Activated CD4-positive, alpha-beta T cell treated with anti-CD3 and anti-CD28 coated beads, Interleukin-2, amount 50 U/mL, for 16 hours (primary cell): Measurements from ENCODE around the gene BRD7.

Source experiments
- DNase-seq: peaks from one replicate; pipeline ENCODE4 v3.0.0-alpha.2; 2020

The BRD7 gene

DNA sequence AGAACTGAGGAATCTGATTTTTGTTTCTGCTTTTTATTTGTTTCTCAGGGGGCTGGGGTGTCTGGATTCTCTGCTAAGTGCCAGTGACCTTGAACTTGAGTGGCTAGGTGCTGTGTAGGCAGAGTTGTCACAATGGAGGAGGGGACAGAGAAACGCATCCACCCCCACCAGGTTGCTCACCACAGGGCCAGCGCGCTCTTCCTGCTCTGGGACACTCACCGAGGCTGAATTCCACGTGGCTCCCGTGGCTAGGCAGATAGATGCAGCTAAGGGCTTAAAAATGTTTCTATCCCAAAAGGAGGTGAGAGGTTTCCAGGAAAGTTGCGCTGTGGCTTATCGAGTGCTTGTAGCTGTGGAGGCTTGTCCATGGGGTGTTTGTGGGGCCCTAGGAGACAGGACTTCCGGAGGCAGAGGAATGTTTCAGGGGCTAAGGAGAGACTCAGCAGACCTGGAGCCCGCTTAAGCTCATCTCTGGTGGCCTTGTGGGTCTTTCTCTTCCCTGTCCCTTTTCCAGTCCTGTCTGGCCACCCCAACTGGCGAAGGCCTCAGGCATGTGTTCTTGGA lies 65.7 kb downstream of the BRD7 start:
- DNase-seq: no peak

DNA sequence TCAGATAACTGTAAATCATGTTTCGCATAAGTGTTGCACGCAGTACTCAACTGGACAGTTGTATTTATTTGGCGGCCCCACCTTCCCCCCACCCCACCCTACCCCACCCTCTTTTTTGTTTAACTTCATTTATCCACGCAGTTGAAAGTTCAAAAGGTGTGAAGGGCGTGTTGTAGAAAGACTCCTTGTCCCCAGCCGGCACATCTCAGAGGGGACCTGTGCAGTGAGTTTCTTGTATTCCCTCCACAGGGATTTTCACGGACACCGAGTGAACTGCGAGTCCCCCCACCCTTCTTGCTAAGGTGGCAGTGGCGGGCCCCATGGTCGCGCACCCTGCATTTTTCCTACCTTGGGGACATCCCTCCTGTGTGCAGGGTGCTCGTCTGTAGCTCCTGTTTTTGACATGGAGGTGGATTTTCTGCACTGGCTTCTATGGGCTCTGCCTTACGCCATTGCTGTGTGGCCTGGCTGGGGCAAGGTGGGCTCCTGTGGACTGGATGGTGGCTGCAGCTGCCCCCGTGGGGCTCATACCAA lies 66.2 kb downstream of the BRD7 start:
- DNase-seq: no peak

DNA sequence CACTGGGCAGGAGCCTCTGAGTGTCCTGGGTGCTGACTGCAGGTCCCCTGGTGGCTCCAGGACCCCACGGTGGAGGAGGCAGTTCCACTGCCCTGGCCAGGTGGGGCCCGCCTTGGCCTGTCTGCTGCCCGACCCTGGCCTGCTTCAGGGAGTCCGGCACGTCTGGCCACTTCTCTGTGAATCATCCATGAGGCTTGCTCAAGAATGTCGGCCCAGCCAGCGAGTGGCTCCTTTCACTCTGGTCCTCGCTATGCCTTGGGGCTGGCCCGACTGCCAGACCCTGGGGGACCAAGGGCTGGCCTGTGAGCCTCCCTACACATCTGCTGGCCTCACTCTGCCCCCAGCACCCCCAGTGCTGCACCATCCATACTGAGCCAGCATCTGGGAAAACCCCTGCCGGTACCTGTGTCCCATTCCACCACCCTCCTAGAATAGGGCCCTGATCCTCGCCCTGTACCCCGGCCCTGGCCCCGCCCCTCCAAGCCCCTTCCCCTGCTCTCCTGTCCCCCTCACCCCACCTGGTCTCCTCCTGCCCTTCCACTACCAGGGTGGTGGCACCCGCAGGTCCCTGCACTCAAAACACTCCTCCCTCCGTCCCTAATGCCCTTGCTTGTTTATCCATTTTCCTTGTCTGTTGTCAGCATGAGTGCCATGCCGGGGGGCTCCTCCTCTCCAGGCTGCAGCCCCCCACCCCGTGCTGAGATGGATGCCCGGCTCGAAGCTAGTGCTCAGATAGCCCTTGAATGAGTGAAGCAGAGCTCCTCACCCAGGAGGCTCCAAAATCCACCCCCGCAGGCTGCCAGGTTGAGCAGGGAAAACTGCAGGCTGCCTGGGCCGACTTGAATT lies 66.9 kb downstream of the BRD7 start:
- no peak for DNase-seq

DNA sequence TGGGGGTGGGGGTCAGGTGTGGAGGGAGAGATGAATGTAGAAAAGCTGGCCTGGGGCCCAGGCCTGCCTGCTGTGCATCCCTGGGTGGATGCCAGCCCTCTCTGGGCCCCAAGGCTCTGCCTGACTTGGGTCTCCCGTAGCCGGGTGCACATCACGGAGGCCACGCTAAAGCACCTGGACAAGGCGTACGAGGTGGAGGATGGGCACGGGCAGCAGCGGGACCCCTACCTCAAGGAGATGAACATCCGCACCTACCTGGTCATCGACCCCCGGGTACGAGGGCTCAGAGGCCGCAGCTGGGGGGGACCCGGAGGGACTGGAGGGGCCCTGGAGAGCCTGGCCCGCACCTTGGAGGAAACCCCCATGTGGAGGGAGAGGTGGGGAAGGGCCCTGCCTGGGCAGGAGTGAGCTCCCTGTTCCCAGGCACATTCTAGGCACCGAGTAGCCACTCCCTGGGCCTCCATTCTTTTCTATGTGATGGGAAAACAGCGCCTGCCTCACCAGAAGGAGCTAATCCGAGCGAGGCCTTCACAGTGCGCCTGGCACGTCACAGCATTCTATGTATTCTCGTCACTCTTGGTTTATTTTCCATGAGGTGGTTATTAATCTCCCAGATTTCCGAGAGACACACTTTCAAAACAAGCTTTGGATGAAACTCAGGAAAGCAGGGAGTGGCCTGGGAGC lies 67.7 kb downstream of the BRD7 start:
- no peak for DNase-seq

DNA sequence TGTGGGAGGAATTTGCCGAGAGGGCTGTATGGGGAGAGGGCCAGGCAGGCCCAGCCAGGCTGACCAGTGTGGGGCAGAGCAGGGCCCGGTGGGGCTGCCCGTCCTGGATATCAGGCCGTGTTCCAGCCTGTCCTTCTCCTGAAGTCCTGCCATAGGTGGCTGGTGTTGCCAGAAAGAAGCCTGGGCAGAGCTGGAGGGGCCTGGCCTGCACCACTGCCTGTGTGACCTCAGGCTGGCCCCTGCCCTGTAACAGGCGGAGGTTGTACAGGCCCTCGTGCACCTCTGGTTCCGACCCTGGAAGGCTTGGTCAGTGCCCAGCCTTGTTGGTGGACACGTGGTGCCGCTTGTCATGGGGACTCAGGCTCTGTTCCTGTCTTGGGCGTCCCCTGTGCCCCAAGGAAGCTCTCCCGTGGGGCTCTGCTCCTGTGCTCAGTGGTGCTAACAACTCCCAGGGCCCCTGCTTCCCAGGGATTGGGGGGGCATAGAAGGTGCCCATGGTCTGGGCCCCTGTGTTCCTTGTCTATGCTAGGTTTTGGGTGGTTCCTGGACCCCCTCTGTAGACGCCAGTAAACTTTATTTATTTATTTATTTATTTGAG lies 69.2 kb downstream of the BRD7 start:
- DNase-seq: no peak

DNA sequence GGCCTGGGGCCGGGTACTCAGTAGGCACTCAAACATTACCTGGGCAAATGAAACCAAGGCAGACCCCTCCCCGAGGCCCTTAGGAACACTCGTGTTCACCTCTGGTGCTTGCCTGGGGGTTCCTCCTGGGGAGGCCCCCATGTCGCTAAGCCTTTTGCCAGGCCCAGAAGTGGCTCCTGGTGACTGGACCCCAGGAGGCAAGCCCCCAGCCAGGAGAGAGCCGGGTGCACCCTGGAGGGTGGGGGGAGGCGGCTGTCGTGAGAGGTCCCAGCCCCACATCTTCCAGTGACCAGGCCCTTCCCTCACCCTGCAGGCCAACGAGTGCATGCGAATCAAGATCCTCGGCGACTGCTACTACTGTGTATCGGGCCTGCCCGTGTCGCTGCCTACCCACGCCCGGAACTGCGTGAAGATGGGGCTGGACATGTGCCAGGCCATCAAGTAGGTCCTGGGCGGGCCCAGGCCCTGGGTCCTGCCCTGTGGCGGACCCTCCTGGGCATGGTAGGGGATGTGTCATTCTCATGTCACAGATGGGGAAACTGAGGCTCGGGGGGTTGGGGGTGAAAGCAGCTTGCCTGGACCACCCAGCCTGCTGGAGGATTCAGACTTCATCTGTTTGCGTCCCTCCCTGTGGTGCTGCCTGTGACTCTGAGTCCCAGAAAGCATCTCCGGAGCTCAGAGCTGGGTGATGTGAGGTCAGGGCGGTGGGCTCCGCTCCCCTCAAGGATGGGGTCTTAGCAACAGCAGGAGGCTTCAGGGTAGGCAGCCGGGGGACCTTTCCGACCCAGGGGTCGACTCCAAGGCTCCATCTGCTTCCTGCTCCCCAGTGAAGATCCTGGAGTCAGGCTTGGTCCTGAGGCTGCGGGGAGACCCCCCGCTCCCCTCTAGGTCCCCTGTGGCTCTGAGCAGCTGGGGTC lies 69.9 kb downstream of the BRD7 start:
- DNase-seq: no peak

DNA sequence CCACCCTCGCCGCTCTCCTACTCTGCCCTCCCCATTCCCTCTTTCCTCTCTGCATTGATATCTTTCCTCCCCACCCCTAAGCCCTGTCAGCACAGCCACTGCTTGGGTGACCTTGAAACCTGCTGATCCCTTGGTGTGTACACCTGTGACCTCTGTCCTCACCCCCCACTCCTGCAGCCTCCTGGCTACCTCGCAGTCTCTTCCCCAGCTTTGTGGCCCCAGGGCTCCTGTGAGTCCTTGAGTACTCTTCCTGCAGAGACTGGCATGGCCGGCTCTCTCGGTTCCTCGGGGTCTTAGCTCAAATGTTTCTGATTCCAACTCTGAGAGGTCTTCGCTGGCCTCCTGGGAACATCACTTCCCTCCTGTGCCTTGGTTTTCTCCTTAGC lies 70.7 kb downstream of the BRD7 start:
- no peak for DNase-seq

DNA sequence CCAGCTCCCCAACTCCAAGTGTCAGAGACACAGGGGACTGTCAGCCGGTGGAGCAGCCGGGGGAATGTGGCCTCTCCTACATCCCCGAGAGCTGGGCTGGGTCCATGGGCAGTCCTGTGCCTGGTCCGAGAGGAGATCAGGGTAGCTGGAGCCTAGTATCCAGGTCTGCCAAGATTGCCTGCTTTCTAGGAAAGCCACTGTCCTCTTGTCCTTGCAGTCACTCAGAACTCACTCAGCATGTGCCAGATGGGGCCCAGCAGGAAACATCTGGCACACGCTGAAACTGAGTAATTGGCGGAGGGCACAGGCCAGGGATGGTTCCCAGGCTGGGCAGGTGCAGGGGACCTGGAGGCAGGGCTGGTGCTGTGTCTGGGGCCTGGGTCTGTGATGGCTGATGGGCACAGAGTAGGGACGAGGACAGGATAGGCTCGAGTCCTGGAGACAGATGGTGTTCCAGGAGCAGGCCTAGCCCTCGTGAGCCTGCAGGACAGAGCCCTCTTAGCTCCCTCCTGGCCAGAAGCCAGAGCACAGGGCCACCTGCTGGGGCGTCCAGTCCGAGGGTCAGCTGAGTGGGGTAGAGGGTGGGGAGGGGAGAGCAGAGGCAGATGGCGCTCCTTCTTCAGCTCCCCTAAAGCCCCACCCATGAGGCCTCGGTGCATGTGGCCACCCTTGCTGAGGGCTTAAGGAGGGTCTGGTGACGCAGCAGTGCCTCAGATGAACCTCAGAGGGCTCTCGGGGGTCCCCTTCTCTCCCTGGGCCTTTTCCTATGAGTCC lies 71.3 kb downstream of the BRD7 start:
- DNase-seq: no peak

DNA sequence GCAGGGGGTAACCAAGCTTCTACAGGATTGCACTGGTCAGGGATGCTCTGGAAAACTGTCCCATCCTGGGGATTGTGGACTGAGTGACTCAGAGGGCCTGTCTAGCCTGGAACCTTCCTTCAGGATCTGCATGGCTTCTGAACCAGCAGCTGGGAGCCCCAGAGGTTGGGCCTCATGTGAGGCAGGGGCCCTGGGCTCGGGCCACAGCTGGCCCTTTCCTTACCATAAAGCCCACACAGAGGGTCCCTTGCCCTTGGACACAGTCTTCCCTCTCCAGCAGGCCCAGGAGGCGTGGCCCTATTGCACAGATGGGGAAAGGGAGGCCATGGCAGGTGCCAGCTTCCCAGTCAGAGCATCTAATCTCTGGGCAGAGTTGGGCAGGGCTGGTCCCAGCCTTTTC lies 72.0 kb downstream of the BRD7 start:
- no peak for DNase-seq

DNA sequence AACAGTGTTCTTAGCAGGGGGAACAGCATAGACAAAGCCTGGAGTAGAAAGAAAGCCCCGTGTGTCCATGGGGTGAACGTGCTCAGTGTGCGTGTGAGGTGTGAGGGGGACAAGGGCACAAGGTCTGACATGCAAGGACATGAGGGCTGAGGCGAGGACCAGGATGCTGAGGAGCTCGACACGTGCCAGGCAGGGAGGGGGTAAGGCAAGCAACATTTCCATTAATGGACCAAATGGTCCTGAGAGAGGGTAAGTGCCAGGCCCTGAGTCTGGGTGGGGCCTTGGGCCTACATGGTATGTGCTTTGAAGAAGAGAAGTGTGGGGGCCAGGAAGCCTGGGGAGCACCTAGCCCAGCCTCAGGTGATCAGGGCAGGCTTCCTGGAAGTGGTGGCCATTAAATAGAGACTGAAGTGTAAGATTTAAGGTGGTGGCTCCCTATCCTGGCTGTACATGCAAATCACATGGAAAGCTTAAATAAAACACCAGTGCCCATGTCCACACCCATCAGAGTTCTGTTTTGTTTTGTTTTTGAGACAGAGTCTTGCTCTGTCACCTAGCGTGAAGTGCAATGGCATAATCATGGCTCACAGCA lies 73.2 kb downstream of the BRD7 start:
- DNase-seq: no peak

DNA sequence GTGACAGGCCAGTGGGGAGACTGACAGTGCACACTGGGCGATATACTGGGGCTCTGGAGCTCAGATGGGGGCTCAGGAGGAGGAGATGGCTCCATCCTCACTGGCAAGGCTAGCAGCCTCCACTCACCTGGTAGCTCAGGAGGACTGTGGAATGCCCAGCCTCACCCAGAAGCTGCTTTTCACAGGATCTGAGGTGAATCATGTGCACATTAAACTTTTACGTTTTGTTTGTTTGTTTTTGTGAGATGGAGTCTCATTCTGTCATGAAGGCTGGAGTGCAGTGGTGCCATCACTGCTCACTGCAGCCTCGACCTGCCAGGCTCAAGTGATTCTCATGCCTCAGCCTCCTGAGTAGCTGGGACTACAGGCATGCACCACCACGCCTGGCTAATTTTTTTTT lies 73.8 kb downstream of the BRD7 start:
- DNase-seq: no peak

DNA sequence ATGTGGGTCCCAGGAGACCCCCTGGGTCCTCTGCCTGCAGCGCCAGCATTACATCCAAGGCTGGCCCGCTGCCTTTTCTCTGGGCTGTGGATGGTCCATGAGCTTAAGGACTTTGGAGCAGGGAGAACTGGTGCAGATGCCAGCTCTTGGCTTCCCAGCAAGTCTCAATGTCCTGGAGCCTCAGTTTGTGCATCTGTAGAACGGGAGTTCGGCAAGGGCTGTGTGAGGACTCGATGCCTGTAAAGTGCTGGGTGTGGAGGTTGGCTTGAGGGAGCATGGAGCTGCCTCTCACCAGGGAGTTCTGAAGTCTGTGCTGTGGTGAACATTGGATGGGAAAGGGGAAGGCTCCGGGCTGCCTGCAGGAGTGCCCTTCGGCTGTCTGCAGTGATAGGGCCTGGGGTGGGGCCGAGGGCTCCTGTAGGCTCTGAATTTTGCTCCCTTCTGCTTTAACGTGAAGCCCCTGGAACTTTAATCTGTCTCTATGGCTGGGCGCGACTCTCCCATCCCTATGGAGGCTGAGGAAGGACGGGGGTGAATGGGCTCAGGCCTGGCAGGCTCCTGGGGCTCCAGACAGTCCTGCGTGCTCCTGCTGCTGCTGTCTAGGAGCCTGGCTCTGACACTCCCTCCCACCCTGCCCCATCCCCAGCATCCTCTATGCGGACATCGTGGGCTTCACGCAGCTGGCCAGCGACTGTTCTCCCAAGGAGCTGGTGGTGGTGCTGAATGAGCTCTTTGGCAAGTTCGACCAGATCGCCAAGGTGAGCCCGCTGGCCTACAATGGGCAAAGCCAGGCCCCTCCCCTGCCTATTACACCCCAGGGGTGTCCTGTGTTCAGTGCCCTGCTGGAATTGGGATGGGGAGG lies 74.6 kb downstream of the BRD7 start:
- DNase-seq: no peak

DNA sequence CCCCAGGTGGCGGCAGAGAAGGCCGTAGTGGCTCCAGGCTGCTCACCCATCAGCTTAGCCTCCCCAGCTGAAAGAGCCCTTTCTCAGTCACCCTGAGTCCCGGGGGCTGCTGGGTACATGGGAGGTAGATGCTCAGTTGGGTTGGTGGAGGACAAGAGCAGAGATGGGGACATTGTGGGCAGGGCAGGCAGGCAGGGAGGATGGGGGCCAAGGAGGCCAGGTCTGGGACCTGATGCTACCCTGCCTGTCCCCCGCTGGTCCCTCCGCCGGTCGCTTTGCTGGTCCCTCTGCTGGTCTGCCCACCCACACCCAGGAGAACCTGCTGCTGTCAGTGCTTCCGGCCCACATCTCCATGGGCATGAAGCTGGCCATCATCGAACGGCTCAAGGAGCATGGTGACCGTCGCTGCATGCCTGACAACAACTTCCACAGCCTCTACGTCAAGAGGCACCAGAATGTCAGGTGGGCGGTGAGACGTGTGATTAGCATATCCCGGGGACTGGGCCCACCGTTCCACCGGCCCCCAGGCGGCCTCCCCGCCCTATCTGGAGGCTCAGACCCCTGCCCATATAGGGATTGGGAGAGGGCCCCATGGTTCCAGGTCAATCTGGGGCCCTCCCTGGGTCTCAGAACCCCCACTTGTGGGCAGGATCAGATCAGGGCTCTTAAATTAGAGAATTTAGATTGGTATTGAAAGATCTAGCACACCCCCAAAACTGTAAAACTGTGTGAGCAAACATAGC lies 75.6 kb downstream of the BRD7 start:
- DNase-seq: no peak

DNA sequence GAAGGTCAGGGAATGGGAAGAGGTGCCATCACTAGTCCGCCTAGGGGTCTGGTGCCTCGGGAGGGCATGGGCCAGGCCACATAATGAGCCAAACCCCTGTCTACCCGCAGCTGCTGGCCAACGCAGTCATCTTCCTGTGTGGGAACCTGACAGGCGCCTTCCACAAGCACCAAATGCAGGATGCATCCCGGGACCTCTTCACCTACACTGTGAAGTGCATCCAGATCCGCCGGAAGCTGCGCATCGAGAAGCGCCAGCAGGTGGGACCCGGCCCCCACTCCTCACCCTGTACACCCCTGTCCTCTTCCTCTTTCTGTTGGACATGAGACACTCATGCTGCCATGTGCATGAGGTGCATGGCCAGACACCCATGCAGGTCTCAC lies 76.2 kb downstream of the BRD7 start:
- DNase-seq: no peak

DNA sequence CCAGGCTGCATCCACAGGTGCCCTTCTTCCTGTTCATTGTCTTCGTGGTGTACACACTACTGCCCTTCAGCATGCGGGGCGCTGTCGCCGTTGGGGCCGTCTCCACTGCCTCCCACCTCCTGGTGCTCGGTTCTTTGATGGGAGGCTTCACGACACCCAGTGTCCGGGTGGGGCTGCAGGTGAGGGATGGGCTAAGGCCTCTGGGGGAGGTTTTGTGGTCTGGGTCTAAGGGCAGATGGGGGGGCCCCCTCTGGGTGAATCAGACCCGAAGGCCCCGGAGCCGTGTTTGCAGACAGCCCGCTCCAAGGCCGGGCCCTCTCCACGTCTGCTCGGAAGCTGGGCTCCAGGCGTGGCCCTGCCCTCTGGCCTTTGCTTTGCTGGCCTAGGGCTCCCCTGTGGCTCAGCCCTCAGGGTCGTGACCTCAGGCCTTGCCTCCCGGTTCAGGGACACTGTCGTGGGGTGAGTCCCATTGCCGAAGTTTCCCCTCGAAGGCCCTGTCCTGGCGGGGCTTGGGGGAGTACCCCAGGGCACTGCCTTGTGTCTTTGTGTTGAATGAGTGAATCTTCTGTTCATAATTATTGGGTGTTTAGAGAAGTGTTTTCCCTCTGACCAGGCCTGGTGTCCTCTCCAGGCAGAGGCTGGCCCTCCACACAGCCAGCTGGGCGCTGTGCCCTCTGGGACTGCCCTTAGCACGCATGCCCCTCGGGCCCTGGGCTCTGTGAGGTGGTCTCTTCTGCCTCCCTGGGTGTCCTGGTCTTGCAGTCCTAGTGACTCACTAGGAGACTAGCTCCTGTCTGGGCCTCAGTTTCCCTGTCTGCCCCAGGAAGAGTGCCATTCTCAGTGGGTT lies 76.8 kb downstream of the BRD7 start:
- no peak for DNase-seq

DNA sequence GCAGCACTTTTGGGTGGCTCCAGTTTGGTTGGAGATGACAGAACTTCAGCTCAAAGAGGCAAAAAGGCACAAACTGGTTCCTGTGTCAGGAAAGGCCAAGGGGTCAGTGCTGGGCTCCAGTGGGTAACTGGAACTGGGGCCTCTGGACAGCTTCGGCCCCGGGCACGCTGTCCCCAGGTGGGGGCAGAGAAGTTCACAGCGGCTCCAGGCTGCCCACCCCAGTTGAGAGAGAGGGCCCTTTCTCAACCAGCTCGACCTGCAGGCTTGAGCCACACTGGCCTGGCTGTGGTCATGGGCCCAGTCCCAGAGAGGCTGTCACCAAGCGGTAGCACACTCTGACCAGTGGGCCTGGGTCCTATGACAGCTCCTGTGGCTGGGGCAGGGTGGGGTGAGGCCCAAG lies 77.9 kb downstream of the BRD7 start:
- no peak for DNase-seq

DNA sequence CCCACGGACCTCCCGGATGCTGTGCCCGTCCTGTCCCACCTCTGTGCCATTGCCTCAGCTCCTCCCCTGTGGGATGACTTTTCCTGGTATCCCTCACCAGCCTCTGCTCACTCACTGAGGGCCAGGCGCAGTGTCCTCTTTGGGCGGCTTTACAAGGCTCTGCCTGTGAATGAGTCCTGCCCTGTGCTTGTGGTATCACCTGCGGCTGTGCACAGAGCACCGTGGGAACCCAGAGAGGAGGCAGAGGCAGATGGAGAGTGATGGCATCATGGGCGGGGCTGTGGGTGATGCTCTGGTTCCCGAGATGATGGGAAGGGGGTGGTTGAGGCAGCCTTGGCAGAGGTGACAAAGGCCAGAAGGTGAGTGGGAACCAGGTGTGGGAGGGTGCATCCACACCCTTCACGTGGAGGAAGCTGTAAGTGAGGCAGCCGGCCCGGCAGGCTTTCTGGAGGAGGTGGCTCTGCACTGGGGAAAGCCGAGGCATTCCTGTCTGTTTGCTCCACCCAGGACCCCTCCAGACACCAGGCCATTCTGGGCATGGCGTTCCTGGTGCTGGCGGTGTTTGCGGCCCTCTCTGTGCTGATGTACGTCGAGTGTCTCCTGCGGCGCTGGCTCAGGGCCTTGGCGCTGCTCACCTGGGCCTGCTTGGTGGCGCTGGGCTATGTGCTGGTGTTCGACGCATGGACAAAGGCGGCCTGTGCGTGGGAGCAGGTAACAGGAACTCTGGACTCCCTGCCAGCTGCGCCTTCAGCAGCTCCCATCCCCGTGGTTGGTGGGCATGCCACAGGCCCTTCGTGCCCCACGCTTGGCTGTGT lies 78.6 kb downstream of the BRD7 start:
- no peak for DNase-seq

DNA sequence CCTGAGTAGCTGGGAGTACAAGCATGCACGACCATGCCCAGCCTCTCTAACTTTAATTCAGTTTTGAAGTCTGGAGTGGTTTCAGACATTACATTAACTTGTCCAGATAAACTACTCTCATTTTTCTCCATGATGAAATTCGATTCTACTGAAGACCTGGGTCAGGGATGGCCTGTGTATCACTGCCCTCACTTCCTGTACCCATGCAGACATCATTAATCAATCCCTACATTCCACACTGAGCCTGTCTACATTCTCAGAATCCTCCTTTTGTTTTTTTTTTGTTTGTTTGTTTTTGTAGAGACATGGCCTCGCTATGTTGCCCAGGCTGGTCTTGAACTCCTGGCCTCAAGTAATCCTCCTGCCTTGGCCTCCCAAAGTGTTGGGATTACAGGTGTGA lies 79.9 kb downstream of the BRD7 start:
- no peak for DNase-seq
